ENCODE results near the gene COQ8A.

COQ8A gene

GRCh38 chr1:226981386-226981817, 41.3 kb downstream of the COQ8A start:
- Histone ChIP-seq H3K79me2 (ENCODE audit: control insufficient read depth, low read length) (no peaks in the 10 kb centered on the region), H3K36me3 (ENCODE audit: control insufficient read depth, low read length) (no peaks in the 10 kb centered on the region), H3K4me2 (ENCODE audit: low read length) (no peak overlapping the region), H3K4me3 (ENCODE audit: low read length) (no peak overlapping the region), H3F3A (ENCODE audit: control insufficient read depth, insufficient read depth) (no peaks in the 10 kb centered on the region), H3K9me3 (ENCODE audit: control insufficient read depth, insufficient read depth, low read length) (no peaks in the 10 kb centered on the region), H3K27me3 (ENCODE audit: control insufficient read depth, low read length) (no peaks in the 10 kb centered on the region), H3K9me2 (replicated peaks; ENCODE audit: control insufficient read depth, low read length) (no peaks in the 10 kb centered on the region), H3K27ac (ENCODE audit: low read depth, low read length) (no peak overlapping the region), H3K4me1 (ENCODE audit: control insufficient read depth, low read length) (no peaks in the 10 kb centered on the region), H4K20me1 (ENCODE audit: control insufficient read depth, insufficient read depth, low read depth, low read length) (no peaks in the 10 kb centered on the region)
- TF ChIP-seq EZH2phosphoT487 (IDR thresholded peaks at IDR 0.05; ENCODE audit: borderline replicate concordance, low read length): no peak
- TF ChIP-seq, protein P1, sequence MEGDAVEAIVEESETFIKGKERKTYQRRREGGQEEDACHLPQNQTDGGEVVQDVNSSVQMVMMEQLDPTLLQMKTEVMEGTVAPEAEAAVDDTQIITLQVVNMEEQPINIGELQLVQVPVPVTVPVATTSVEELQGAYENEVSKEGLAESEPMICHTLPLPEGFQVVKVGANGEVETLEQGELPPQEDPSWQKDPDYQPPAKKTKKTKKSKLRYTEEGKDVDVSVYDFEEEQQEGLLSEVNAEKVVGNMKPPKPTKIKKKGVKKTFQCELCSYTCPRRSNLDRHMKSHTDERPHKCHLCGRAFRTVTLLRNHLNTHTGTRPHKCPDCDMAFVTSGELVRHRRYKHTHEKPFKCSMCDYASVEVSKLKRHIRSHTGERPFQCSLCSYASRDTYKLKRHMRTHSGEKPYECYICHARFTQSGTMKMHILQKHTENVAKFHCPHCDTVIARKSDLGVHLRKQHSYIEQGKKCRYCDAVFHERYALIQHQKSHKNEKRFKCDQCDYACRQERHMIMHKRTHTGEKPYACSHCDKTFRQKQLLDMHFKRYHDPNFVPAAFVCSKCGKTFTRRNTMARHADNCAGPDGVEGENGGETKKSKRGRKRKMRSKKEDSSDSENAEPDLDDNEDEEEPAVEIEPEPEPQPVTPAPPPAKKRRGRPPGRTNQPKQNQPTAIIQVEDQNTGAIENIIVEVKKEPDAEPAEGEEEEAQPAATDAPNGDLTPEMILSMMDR (IDR thresholded peaks at IDR 0.05; ENCODE audit: low read depth, low read length, poor library complexity, severe bottlenecking): no peak

DNA sequence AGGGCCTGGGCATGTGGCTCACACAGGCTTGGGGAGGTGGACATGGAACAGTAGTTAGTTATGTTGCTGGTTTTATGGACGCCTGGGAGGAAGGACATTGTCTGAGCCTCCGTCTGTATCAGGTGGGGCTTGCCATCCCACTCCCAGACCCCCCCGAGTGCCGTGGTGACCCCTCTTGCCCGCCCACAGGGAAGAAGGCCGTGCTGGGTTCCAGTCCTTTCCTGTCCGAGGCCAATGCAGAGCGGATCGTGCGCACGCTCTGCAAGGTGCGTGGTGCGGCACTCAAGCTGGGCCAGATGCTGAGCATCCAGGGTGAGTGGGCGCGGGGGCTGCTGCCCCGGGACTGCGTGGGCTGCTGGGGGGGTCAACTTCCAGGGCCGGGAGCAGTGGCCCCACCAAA, 41.7 kb downstream of the COQ8A start:
- H3K36me3 ChIP-seq (ENCODE audit: control insufficient read depth, low read length): no peaks in the 10 kb centered on the region; the same call in 1 of the 2 replicates
- TF ChIP-seq EZH2phosphoT487 (IDR thresholded peaks at IDR 0.05; ENCODE audit: borderline replicate concordance, low read length): no peak
- TF ChIP-seq, protein P1 (IDR thresholded peaks at IDR 0.05; ENCODE audit: low read depth, low read length, poor library complexity, severe bottlenecking): no peak
- no peak overlapping the region for H3K4me2 ChIP-seq (ENCODE audit: low read length)
- no peak overlapping the region for H3K4me3 ChIP-seq (ENCODE audit: low read length)
- H3K9me2 ChIP-seq (replicated peaks; ENCODE audit: control insufficient read depth, low read length): no peaks in the 10 kb centered on the region
- H3K27me3 ChIP-seq (ENCODE audit: control insufficient read depth, low read length): no peaks in the 10 kb centered on the region
- H4K20me1 ChIP-seq (ENCODE audit: control insufficient read depth, insufficient read depth, low read depth, low read length): no peaks in the 10 kb centered on the region
- no peaks in the 10 kb centered on the region for H3K4me1 ChIP-seq (ENCODE audit: control insufficient read depth, low read length)
- no peak overlapping the region for H3K27ac ChIP-seq (ENCODE audit: low read depth, low read length)
- no peaks in the 10 kb centered on the region for H3K79me2 ChIP-seq (ENCODE audit: control insufficient read depth, low read length)
- no peaks in the 10 kb centered on the region for H3K9me3 ChIP-seq (ENCODE audit: control insufficient read depth, insufficient read depth, low read length)
- no peaks in the 10 kb centered on the region for H3F3A ChIP-seq (ENCODE audit: control insufficient read depth, insufficient read depth)

GRCh38 chr1:226982451-226983177, 42.5 kb downstream of the COQ8A start:
- Histone ChIP-seq H3F3A (ENCODE audit: control insufficient read depth, insufficient read depth) (no peaks in the 10 kb centered on the region), H4K20me1 (ENCODE audit: control insufficient read depth, insufficient read depth, low read depth, low read length) (no peaks in the 10 kb centered on the region), H3K36me3 (ENCODE audit: control insufficient read depth, low read length) (no peaks in the 10 kb centered on the region; the same call in 1 of the 2 replicates), H3K27ac (ENCODE audit: low read depth, low read length) (no peak overlapping the region), H3K4me3 (ENCODE audit: low read length) (no peak overlapping the region), H3K9me2 (replicated peaks; ENCODE audit: control insufficient read depth, low read length) (no peaks in the 10 kb centered on the region), H3K4me1 (ENCODE audit: control insufficient read depth, low read length) (no peaks in the 10 kb centered on the region), H3K9me3 (ENCODE audit: control insufficient read depth, insufficient read depth, low read length) (no peaks in the 10 kb centered on the region), H3K79me2 (ENCODE audit: control insufficient read depth, low read length) (no peaks in the 10 kb centered on the region), H3K27me3 (ENCODE audit: control insufficient read depth, low read length) (no peaks in the 10 kb centered on the region), H3K4me2 (ENCODE audit: low read length) (no peak overlapping the region)
- TF ChIP-seq EZH2phosphoT487 (IDR thresholded peaks at IDR 0.05; ENCODE audit: borderline replicate concordance, low read length): no peak
- TF ChIP-seq, protein P1 (IDR thresholded peaks at IDR 0.05; ENCODE audit: low read depth, low read length, poor library complexity, severe bottlenecking): no peak

Measured in DOHH2 (cell line).